A549 (cell line): Measurements from ENCODE around the gene ZFHX3. TPM values are rescaled to one million over a fixed set of nuclear protein-coding genes. Genes with fewer than 3 reads are reported as not detected.
A peak's percentile ranks its signal among the peaks of the same experiment; 100 is the strongest.

Experiments
- ATAC-seq, 2 experiments: fragments of 200-7000 bp in 1 of 2; fragments of >200 bp in 1 of 2; cut with Nextera tagmentation in 1 of 2; cut with Tn5 transposase in 1 of 2; 3 replicates each; pipeline versions ENCODE4 v1.8.0 to v1.9.1; 2018 to 2020; ENCODE audit warnings: mild to moderate bottlenecking in 1 of 2, moderate library complexity in 1 of 2
- CTCF ChIA-PET: fragments of 300-600 bp; sonication (Branson Sonifier 250); formaldehyde crosslinking; extraction: SDS; loops from one replicate; lab custom pipeline; 2021; ENCODE audit warnings: antibody characterized with exemption, inconsistent platforms; lab: Yijun Ruan, JAX
- POLR2A ChIA-PET: fragments of 350-600 bp; formaldehyde crosslinking; extraction: SDS; loops from one replicate; lab custom pipeline; 2021; ENCODE audit warnings: antibody characterized with exemption, inconsistent platforms; lab: Yijun Ruan, JAX
- DNase-seq, 2 experiments: peaks; one replicate each; pipeline versions ENCODE4 v3.0.0 to v3.0.0-alpha.2; 2011 to 2016; ENCODE audit warnings: low read depth in 1 of 2, low spot score in 1 of 2
- FAIRE-seq: peaks from 2 replicates; lab custom pipeline; 2011; peaks lifted over from hg19 to GRCh38; lab: Jason Lieb, UNC
- H3K27ac ChIP-seq, 2 experiments: fragments of >200 bp; sonication (Bioruptor Twin); formaldehyde crosslinking; 3 replicates each; pipeline ENCODE4 v1.5.1; 2016 to 2017
- H3K4me1 ChIP-seq: fragments of >200 bp; sonication (Bioruptor Twin); formaldehyde crosslinking; 3 replicates; pipeline ENCODE4 v1.6.1; 2016
- H3K4me2 ChIP-seq: fragments of >200 bp; sonication (Bioruptor Twin); formaldehyde crosslinking; 3 replicates; pipeline ENCODE4 v1.6.1; 2016
- H3K4me3 ChIP-seq: fragments of >200 bp; sonication (Bioruptor Twin); formaldehyde crosslinking; 3 replicates; pipeline ENCODE4 v1.5.1; 2016
- H3K9me3 ChIP-seq: fragments of >200 bp; sonication (Bioruptor Twin); formaldehyde crosslinking; 3 replicates; pipeline ENCODE4 v1.6.1; 2016
- CEBPB ChIP-seq, 2 experiments: fragments of >200 bp in 1 of 2; sonication (Bioruptor Twin) in 1 of 2; formaldehyde crosslinking in 1 of 2; IDR thresholded peaks; 2 replicates each; pipeline ENCODE4 v1.6.1; 2012 to 2016
- CHD2 ChIP-seq: fragments of 150-350 bp; IDR thresholded peaks from 2 replicates; pipeline ENCODE4 v1.6.1; 2014; ENCODE audit warnings: low read length; ENCODE audit not compliant: partially characterized antibody
- CHD4 ChIP-seq: fragments of 200-600 bp; sonication (generic); IDR thresholded peaks from 2 replicates; pipeline ENCODE4 v1.6.1; 2016; ENCODE audit warnings: antibody characterized with exemption, mild to moderate bottlenecking, borderline replicate concordance
- E2F6 ChIP-seq: IDR thresholded peaks from 2 replicates; pipeline ENCODE4 v1.6.1; 2012; ENCODE audit warnings: low read depth, borderline replicate concordance
- EHF ChIP-seq: fragments of 250-450 bp; sonication (Bioruptor Pico); IDR thresholded peaks from 2 replicates; pipeline ENCODE4 v1.5.0; 2020; ENCODE audit warnings: mild to moderate bottlenecking
- EP300 ChIP-seq, 2 experiments: fragments of >200 bp; sonication (Bioruptor Twin); formaldehyde crosslinking; IDR thresholded peaks; 2 replicates in 1 of 2; 3 replicates in 1 of 2; pipeline ENCODE4 v1.6.1; 2016 to 2017
- ESRRA ChIP-seq: fragments of 150-350 bp; IDR thresholded peaks from 2 replicates; pipeline ENCODE4 v1.6.1; 2014; ENCODE audit warnings: mild to moderate bottlenecking, low read length, borderline replicate concordance
- FOSB ChIP-seq: fragments of 250-450 bp; sonication (Bioruptor Pico); IDR thresholded peaks from 2 replicates; pipeline ENCODE4 v1.5.0; 2020; ENCODE audit warnings: mild to moderate bottlenecking, moderate library complexity
- GATA3 ChIP-seq: IDR thresholded peaks from 2 replicates; pipeline ENCODE4 v1.6.1; 2012; ENCODE audit warnings: borderline replicate concordance
- HES2 ChIP-seq: fragments of >200 bp; sonication (Bioruptor Twin); formaldehyde crosslinking; IDR thresholded peaks from 2 replicates; pipeline ENCODE4 v1.6.1; 2016
- HEYL ChIP-seq: fragments of 250-450 bp; sonication (Bioruptor Pico); IDR thresholded peaks from 2 replicates; pipeline ENCODE4 v1.8.0; 2021; ENCODE audit warnings: mild to moderate bottlenecking, moderate library complexity
- HMGXB4 ChIP-seq: fragments of 250-450 bp; sonication (Bioruptor Pico); IDR thresholded peaks from 2 replicates; pipeline ENCODE4 v1.5.0; 2021; ENCODE audit warnings: mild to moderate bottlenecking, moderate library complexity, borderline replicate concordance
- HOXA7 ChIP-seq: fragments of 250-450 bp; sonication (Bioruptor Pico); IDR thresholded peaks from 2 replicates; pipeline ENCODE4 v1.5.0; 2020; ENCODE audit warnings: mild to moderate bottlenecking, moderate library complexity
- HOXB13 ChIP-seq: fragments of 250-450 bp; sonication (Bioruptor Pico); IDR thresholded peaks from 2 replicates; pipeline ENCODE4 v1.5.0; 2020; ENCODE audit warnings: low read depth, mild to moderate bottlenecking, moderate library complexity
- HOXB5 ChIP-seq: fragments of 250-450 bp; sonication (Bioruptor Pico); IDR thresholded peaks from 2 replicates; pipeline ENCODE4 v1.5.0; 2020; ENCODE audit warnings: mild to moderate bottlenecking, moderate library complexity
- JUN ChIP-seq, 2 experiments: fragments of >200 bp; sonication (Bioruptor Twin); formaldehyde crosslinking; IDR thresholded peaks; 2 replicates in 1 of 2; 3 replicates in 1 of 2; pipeline ENCODE4 v1.6.1; 2016 to 2017
- MAZ ChIP-seq: fragments of 150-350 bp; IDR thresholded peaks from 2 replicates; pipeline ENCODE4 v1.6.1; 2014; ENCODE audit warnings: antibody characterized with exemption, low read depth, low read length, borderline replicate concordance
- MYC ChIP-seq: IDR thresholded peaks from 2 replicates; pipeline ENCODE4 v1.6.1; 2012; ENCODE audit warnings: mild to moderate bottlenecking, inconsistent platforms, low read length, improper control_type of control experiment, borderline replicate concordance
- PHF8 ChIP-seq: fragments of 200-600 bp; sonication (generic); IDR thresholded peaks from 2 replicates; pipeline ENCODE4 v1.6.1; 2016; ENCODE audit warnings: low read depth, mild to moderate bottlenecking, antibody characterized with exemption, moderate library complexity, borderline replicate concordance
- RCOR1 ChIP-seq: fragments of 150-350 bp; IDR thresholded peaks from 2 replicates; pipeline ENCODE4 v1.6.1; 2014; ENCODE audit warnings: antibody characterized with exemption, low read length, low read depth
- REST ChIP-seq: fragments of 200-600 bp; sonication (generic); IDR thresholded peaks from 2 replicates; pipeline ENCODE4 v1.6.1; 2016; ENCODE audit warnings: antibody characterized with exemption, mild to moderate bottlenecking, moderate library complexity
- ZC3H11A ChIP-seq: fragments of 450-650 bp; IDR thresholded peaks from 2 replicates; pipeline ENCODE4 v1.6.1; 2014; ENCODE audit warnings: antibody characterized with exemption, mild to moderate bottlenecking
- WGBS: methylation state at CpG from one replicate; pipeline ENCODE4 v1.1.6; 2017; ENCODE audit errors: missing lambda C conversion rate; 5-methylcytosine and 5-hydroxymethylcytosine counted together
- polyA plus RNA-seq, 4 experiments: library from polyadenylated mRNA; depleted of rRNA in 3 of 4; stranded (reverse); fragments of >200 nt; fragmentation: RNase III in 1 of 4; extraction: RNeasy Plus Mini Kit Qiagen cat#74134 plus additional on column Dnase treatment in 1 of 4; gene quantifications; 2 replicates in 3 of 4; 3 replicates in 1 of 4; pipeline ENCODE4 v1.2.3, GENCODE V29; 2011 to 2017

Gene ZFHX3
- polyA plus RNA-seq, 2 of the 4 experiments (the other 2 are of a cell fraction) = 3.9 to 6.5 TPM

- H3K4me1 ChIP-seq = peaks cover 36% of the 10 kb centered on the region
- POLR2A ChIA-PET = interaction anchor here (2.0 kb wide), 2 partner anchors 24 to 39 kb away, joined by 6 to 12 read pairs; no protein-coding TSS in a partner anchor
- no peak overlapping the region for H3K4me3 ChIP-seq
- TF ChIP-seq GATA3 = no peak
- no peak for TF ChIP-seq MYC
- no peak for TF ChIP-seq CHD2
- TF ChIP-seq EHF = no peak
- TF ChIP-seq HES2 = no peak
- no peak for TF ChIP-seq FOSB
- no peak for TF ChIP-seq HMGXB4 (CRISPR knock-in tag)
- no peak for TF ChIP-seq HOXA7 (CRISPR knock-in tag)
- H3K4me2 ChIP-seq = peak overlapping the region; percentile 76
- ATAC-seq (no peak), FAIRE-seq (no peak), DNase-seq (no peak)
- peak overlapping the region; percentile 82 to 85 for H3K27ac ChIP-seq
- no peaks in the 10 kb centered on the region for H3K9me3 ChIP-seq
- CTCF ChIA-PET = interaction anchor here (0.5 to 1.8 kb wide), 7 partner anchors 9 to 261 kb away, joined by 3 to 5 read pairs (median 4); no protein-coding TSS in a partner anchor
- WGBS = 98% methylated on average over 6 of the region's 6 CpGs
These were observed 46.4 kb upstream of the ZFHX3 start for GRCh38 chr16:73094371-73094770.

- no peak overlapping the region for H3K4me3 ChIP-seq
- CTCF ChIA-PET = interaction anchor here (0.6 to 1.5 kb wide), 3 partner anchors 9 to 79 kb away, joined by 3 to 5 read pairs (median 3); no protein-coding TSS in a partner anchor
- POLR2A ChIA-PET = interaction anchor here (0.6 kb wide), 1 partner anchor 92 kb away, joined by 3 read pairs; no protein-coding TSS in a partner anchor
These were observed 45.5 kb upstream of the ZFHX3 start for GRCh38 chr16:73093146-73094144.

More at GRCh38 chr16:73093146-73094144, 45.5 kb upstream of the ZFHX3 start:
- Histone ChIP-seq H3K4me1 (peaks cover 36% of the 10 kb centered on the region), H3K4me2 (no peak overlapping the region)
- no peak for ATAC-seq
- FAIRE-seq = no peak
- TF ChIP-seq HOXB5 = no peak
- TF ChIP-seq PHF8 = no peak
- TF ChIP-seq CHD4 = no peak
- no peak for TF ChIP-seq RCOR1
- TF ChIP-seq HEYL (CRISPR knock-in tag) = no peak
- TF ChIP-seq CEBPB (IDR thresholded peaks at IDR 0.05) = no peak
- TF ChIP-seq ZC3H11A = no peak
- TF ChIP-seq MAZ = no peak
- TF ChIP-seq HOXB13 (CRISPR knock-in tag) = no peak
- no peak for TF ChIP-seq ESRRA
- TF ChIP-seq E2F6 = no peak
- TF ChIP-seq EP300 (IDR thresholded peaks at IDR 0.05) = no peak
- no peak for TF ChIP-seq REST
- no peak for TF ChIP-seq JUN (IDR thresholded peaks at IDR 0.05)
- TF ChIP-seq, all 56 proteins: peak for 0
- peak overlapping the region; percentile 82 to 85; a peak in 5 of 6 replicates for H3K27ac ChIP-seq
- WGBS = 88% methylated on average over 32 of the region's 32 CpGs
- H3K9me3 ChIP-seq = no peaks in the 10 kb centered on the region
- DNase-seq = no peak
